SK-N-SH (cell line): ENCODE data around the gene NIPA2. TPM values are rescaled to one million over a fixed set of nuclear protein-coding genes. Genes with fewer than 3 reads are reported as not detected.

Experiments used
- CTCF ChIA-PET: fragments of 300-600, 350-600 bp; formaldehyde crosslinking; extraction: SDS; loops from one replicate; lab custom pipeline; 2021; lab: Yijun Ruan, JAX
- POLR2A ChIA-PET: fragments of 350-600 bp; sonication (Branson Sonifier 250); formaldehyde crosslinking; extraction: SDS; loops from one replicate; lab custom pipeline; 2020; ENCODE audit warnings: antibody characterized with exemption, inconsistent platforms; lab: Yijun Ruan, JAX
- DNase-seq: peaks from one replicate; pipeline ENCODE4 v3.0.0; 2012
- H2AFZ ChIP-seq: fragments of 200-600 bp; sonication (generic); 2 replicates; pipeline ENCODE4 v1.8.1; 2016; ENCODE audit warnings: antibody characterized with exemption, mild to moderate bottlenecking, low read depth
- H3F3A ChIP-seq: fragments of 200-600 bp; sonication (generic); replicated peaks from 2 replicates; pipeline ENCODE3; 2016; ENCODE audit warnings: antibody characterized with exemption, mild to moderate bottlenecking; ENCODE audit not compliant: insufficient read depth
- H3K27ac ChIP-seq, 2 experiments: fragments of 200-500 bp in 1 of 2; fragments of 200-600 bp in 1 of 2; sonication (Bioruptor generic) in 1 of 2; sonication (generic), shearing (Covaris generic) in 1 of 2; 2 replicates each; pipeline versions ENCODE4 v1.5.1 to v1.6.1; 2014 to 2016; ENCODE audit warnings: low read depth in 2 of 2, inconsistent platforms in 1 of 2, low read length in 1 of 2, mild to moderate bottlenecking in 1 of 2, mixed read lengths in 1 of 2
- H3K27me3 ChIP-seq: fragments of 200-600 bp; sonication (generic), shearing (Covaris generic); 2 replicates; pipeline ENCODE4 v1.6.1; 2016; ENCODE audit warnings: mixed run types; ENCODE audit not compliant: insufficient read depth
- H3K36me3 ChIP-seq, 2 experiments: fragments of 200-500 bp in 1 of 2; fragments of 200-600 bp in 1 of 2; sonication (Bioruptor generic) in 1 of 2; sonication (generic) in 1 of 2; replicated peaks in 1 of 2; 2 replicates each; pipeline versions ENCODE3 to v1.5.1; 2014 to 2016; ENCODE audit warnings: low read length in 1 of 2, mild to moderate bottlenecking in 1 of 2; ENCODE audit not compliant: insufficient read depth in 2 of 2, control insufficient read depth in 1 of 2
- H3K4me1 ChIP-seq, 2 experiments: fragments of 200-500 bp in 1 of 2; fragments of 200-600 bp in 1 of 2; sonication (Bioruptor generic) in 1 of 2; sonication (generic), shearing (Covaris generic) in 1 of 2; 2 replicates each; pipeline versions ENCODE4 v1.5.1 to v1.6.1; 2014 to 2016; ENCODE audit warnings: low read depth in 1 of 2, low read length in 1 of 2, mixed run types in 1 of 2; ENCODE audit not compliant: insufficient read depth in 2 of 2, control insufficient read depth in 1 of 2
- H3K4me2 ChIP-seq: fragments of 200-600 bp; sonication (generic), shearing (Covaris generic); 2 replicates; pipeline ENCODE4 v1.6.1; 2017; ENCODE audit warnings: mixed run types
- H3K4me3 ChIP-seq, 2 experiments: fragments of 200-500 bp in 1 of 2; fragments of 200-600 bp in 1 of 2; sonication (Bioruptor generic) in 1 of 2; sonication (generic), shearing (Covaris generic) in 1 of 2; 2 replicates each; pipeline versions ENCODE4 v1.5.1 to v1.8.1; 2014 to 2016; ENCODE audit warnings: low read depth in 2 of 2, inconsistent platforms in 1 of 2, low read length in 1 of 2, mild to moderate bottlenecking in 1 of 2, mixed read lengths in 1 of 2, moderate library complexity in 1 of 2
- H3K79me2 ChIP-seq: fragments of 200-600 bp; sonication (generic); 2 replicates; pipeline ENCODE4 v1.8.1; 2017; ENCODE audit warnings: mild to moderate bottlenecking; ENCODE audit not compliant: insufficient read depth
- H3K9ac ChIP-seq: fragments of 200-600 bp; sonication (generic); 2 replicates; pipeline ENCODE4 v1.6.1; 2017; ENCODE audit warnings: mixed run types
- H3K9me2 ChIP-seq: fragments of 200-600 bp; sonication (generic); 2 replicates; pipeline ENCODE4 v1.6.1; 2017; ENCODE audit warnings: mixed run types
- H3K9me3 ChIP-seq: fragments of 200-600 bp; sonication (generic); 2 replicates; pipeline ENCODE4 v1.6.1; 2017; ENCODE audit warnings: mixed run types, mild to moderate bottlenecking, moderate library complexity
- H4K20me1 ChIP-seq: fragments of 200-600 bp; sonication (generic); 2 replicates; pipeline ENCODE4 v1.6.1; 2017; ENCODE audit warnings: mild to moderate bottlenecking, mixed run types; ENCODE audit not compliant: insufficient read depth
- CHD2 ChIP-seq: fragments of 150-350 bp; IDR thresholded peaks from 2 replicates; pipeline ENCODE4 v1.6.1; 2018; ENCODE audit warnings: low read length; ENCODE audit not compliant: partially characterized antibody
- EZH2phosphoT487 ChIP-seq: fragments of 200-600 bp; sonication (generic); IDR thresholded peaks from 2 replicates; pipeline ENCODE4 v1.6.1; 2017; ENCODE audit warnings: low read depth, mixed run types, mild to moderate bottlenecking, antibody characterized with exemption, moderate library complexity, borderline replicate concordance
- GABPA ChIP-seq: IDR thresholded peaks from 2 replicates; pipeline ENCODE4 v1.4.0; 2012; ENCODE audit warnings: low read depth, mild to moderate bottlenecking
- NRF1 ChIP-seq: IDR thresholded peaks from 2 replicates; pipeline ENCODE4 v1.6.1; 2012; ENCODE audit warnings: low read depth, mild to moderate bottlenecking, low read length
- RAD21 ChIP-seq: IDR thresholded peaks from 2 replicates; pipeline ENCODE4 v1.6.1; 2012; ENCODE audit warnings: mild to moderate bottlenecking, low read length
- TCF12 ChIP-seq: IDR thresholded peaks from 2 replicates; pipeline ENCODE4 v1.4.0; 2012
- TEAD4 ChIP-seq: IDR thresholded peaks from 2 replicates; pipeline ENCODE4 v1.4.0; 2012; ENCODE audit warnings: mild to moderate bottlenecking, borderline replicate concordance; ENCODE audit not compliant: insufficient read depth
- WGBS: methylation state at CpG from one replicate; pipeline ENCODE4 v1.1.6; 2017; ENCODE audit warnings: low lambda C conversion rate; 5-methylcytosine and 5-hydroxymethylcytosine counted together
- polyA plus RNA-seq, 3 experiments: library from polyadenylated mRNA; depleted of rRNA; stranded (reverse); fragments of >200 nt; gene quantifications; 2 replicates each; pipeline ENCODE4 v1.2.3, GENCODE V29; 2012
- TF ChIP-seq, protein P1 (sequence below): IDR thresholded peaks from 2 replicates; pipeline ENCODE4 v1.4.0; 2012; ENCODE audit warnings: low read depth, borderline replicate concordance
- TF ChIP-seq, protein P2 (sequence below): IDR thresholded peaks from 2 replicates; pipeline ENCODE4 v1.6.1; 2012; ENCODE audit warnings: mild to moderate bottlenecking, low read depth, low read length, moderate library complexity

Gene NIPA2
- polyA plus RNA-seq, 1 of the 3 experiments (the other 2 are of a cell fraction) = 32.0 TPM

DNA sequence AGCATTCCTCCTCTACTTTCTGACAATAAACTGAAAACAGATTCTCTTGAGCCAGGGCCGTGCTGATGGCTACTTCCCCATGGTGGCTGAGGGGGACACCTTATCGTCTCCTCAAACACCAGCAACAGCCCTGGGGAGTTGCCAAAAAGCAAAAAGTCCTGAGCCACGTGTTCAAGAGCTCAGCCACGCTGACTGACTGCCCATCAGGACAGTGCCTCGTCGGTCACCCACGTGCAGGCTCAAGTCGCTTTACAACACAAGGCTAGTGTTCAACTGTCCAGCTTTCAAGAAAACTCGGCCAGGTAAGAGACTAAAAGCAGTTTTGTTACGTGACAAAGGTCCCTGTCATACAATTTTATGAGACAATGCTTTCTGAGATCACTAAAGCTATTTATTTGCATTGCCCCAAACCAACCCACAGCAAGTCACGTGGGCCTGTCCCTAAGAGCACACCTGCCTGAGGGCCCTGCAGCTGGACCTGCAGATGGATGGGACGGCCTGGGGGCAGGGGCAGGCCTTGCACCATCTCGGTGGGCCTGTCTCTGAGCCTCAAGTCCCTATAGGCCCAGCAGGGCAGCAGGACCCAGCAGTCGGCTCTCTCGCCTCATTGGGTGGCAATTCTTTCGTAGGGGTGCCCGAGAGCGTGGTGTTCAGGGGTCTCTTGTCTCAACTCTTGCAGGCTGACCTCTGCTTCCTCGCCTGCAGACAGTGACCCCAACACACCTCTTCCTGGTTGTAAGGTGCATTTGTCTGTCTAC, 42.7 kb downstream of the NIPA2 start:
- CTCF ChIA-PET = no interaction called here
- Histone ChIP-seq H3K9ac (no peak overlapping the region), H3K27ac (no peak overlapping the region), H2AFZ (no peak overlapping the region), H3K4me1 (peaks cover 0 to 4% of the 10 kb centered on the region in 2 experiments; a peak in 1 of 4 replicates), H4K20me1 (no peaks in the 10 kb centered on the region), H3K9me2 (no peaks in the 10 kb centered on the region), H3K27me3 (no peaks in the 10 kb centered on the region), H3K79me2 (peaks cover 4% of the 10 kb centered on the region; the same call in 1 of the 2 replicates), H3K36me3 (peaks cover 20 to 31% of the 10 kb centered on the region in 2 experiments), H3F3A (no peaks in the 10 kb centered on the region), H3K9me3 (no peaks in the 10 kb centered on the region), H3K4me3 (no peak overlapping the region), H3K4me2 (no peak overlapping the region)
- WGBS = 94% methylated on average over 19 of the region's 19 CpGs
- DNase-seq = no peak
- TF ChIP-seq RAD21 = no peak
- TF ChIP-seq TCF12 = no peak
- TF ChIP-seq TEAD4 = no peak
- no peak for TF ChIP-seq NRF1
- no peak for TF ChIP-seq GABPA
- POLR2A ChIA-PET = no interaction called here

DNA sequence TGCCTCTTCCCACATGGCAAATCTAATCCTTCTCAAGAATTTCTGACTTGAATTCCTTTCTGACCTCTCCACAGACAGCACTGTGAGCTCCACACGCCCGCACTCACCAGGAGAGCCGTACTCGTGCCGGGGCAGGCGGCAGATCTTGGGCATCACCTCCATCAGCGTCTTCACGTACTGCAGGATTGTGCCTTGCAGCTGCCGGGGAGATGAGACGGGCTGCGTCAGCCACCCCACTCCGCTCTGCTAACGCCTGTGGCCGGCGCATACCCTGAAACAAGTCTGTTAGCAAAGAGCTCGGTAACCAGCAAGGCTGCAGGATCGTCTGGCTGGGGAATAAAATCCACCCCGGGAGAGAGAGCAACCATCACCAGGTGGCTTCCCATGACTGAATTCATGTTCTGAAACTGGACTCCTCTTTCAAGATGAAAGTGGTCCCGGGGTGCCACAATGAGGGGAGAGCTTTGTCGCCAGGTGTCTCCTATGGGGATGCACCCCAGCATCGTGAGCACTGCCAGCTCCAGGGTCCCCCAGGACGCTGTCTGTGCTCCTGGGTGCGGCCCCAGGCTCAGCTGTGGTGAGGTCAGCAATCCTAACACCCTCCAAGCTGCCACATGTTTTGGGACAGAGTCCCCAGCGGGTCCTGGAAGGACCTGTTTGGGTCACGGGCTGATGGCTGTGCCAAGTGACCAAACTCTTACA, 43.4 kb downstream of the NIPA2 start:
- Histone ChIP-seq H3K27ac (no peak overlapping the region), H2AFZ (no peak overlapping the region), H3K4me2 (no peak overlapping the region), H3F3A (no peaks in the 10 kb centered on the region), H3K4me1 (peaks cover 0 to 4% of the 10 kb centered on the region in 2 experiments; a peak in 1 of 4 replicates), H3K79me2 (peaks cover 4% of the 10 kb centered on the region; the same call in 1 of the 2 replicates), H4K20me1 (peaks cover under 1% of the 10 kb centered on the region; the same call in 1 of the 2 replicates), H3K27me3 (no peaks in the 10 kb centered on the region), H3K9me3 (no peaks in the 10 kb centered on the region), H3K9me2 (no peaks in the 10 kb centered on the region), H3K36me3 (peaks cover 23 to 34% of the 10 kb centered on the region in 2 experiments), H3K9ac (no peak overlapping the region), H3K4me3 (no peak overlapping the region)
- no peak for DNase-seq
- POLR2A ChIA-PET = no interaction called here
- TF ChIP-seq GABPA = no peak
- TF ChIP-seq, protein P1, sequence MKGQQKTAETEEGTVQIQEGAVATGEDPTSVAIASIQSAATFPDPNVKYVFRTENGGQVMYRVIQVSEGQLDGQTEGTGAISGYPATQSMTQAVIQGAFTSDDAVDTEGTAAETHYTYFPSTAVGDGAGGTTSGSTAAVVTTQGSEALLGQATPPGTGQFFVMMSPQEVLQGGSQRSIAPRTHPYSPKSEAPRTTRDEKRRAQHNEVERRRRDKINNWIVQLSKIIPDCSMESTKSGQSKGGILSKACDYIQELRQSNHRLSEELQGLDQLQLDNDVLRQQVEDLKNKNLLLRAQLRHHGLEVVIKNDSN = no peak
- TF ChIP-seq EZH2phosphoT487 = no peak
- TF ChIP-seq CHD2 = no peak
- TF ChIP-seq, protein P2, sequence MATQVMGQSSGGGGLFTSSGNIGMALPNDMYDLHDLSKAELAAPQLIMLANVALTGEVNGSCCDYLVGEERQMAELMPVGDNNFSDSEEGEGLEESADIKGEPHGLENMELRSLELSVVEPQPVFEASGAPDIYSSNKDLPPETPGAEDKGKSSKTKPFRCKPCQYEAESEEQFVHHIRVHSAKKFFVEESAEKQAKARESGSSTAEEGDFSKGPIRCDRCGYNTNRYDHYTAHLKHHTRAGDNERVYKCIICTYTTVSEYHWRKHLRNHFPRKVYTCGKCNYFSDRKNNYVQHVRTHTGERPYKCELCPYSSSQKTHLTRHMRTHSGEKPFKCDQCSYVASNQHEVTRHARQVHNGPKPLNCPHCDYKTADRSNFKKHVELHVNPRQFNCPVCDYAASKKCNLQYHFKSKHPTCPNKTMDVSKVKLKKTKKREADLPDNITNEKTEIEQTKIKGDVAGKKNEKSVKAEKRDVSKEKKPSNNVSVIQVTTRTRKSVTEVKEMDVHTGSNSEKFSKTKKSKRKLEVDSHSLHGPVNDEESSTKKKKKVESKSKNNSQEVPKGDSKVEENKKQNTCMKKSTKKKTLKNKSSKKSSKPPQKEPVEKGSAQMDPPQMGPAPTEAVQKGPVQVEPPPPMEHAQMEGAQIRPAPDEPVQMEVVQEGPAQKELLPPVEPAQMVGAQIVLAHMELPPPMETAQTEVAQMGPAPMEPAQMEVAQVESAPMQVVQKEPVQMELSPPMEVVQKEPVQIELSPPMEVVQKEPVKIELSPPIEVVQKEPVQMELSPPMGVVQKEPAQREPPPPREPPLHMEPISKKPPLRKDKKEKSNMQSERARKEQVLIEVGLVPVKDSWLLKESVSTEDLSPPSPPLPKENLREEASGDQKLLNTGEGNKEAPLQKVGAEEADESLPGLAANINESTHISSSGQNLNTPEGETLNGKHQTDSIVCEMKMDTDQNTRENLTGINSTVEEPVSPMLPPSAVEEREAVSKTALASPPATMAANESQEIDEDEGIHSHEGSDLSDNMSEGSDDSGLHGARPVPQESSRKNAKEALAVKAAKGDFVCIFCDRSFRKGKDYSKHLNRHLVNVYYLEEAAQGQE = no peak
- 98% methylated on average over 17 of the region's 25 CpGs for WGBS
- CTCF ChIA-PET = no interaction called here
